Measurements from ENCODE around the gene SECISBP2. TPM values are rescaled to one million over a fixed set of nuclear protein-coding genes. Genes with fewer than 3 reads are reported as not detected.

Gene SECISBP2
- total RNA-seq, 1 donor from 2014 or later: 78.0 TPM

GRCh38 chr9:89397471-89397870 is 79.2 kb downstream of the SECISBP2 start:
- Mint-ChIP-seq H3K9me3 (no peaks in the 10 kb centered on the region), H3K27me3 (ENCODE audit: low read depth) (no peaks in the 10 kb centered on the region), H3K36me3 (peaks cover 23% of the 10 kb centered on the region), H3K4me3 (no peak overlapping the region), H3K4me1 (no peaks in the 10 kb centered on the region), H3K27ac (no peak overlapping the region)
- TF ChIP-seq CTCF (IDR thresholded peaks at IDR 0.05; ENCODE audit: unreplicated experiment): no peak
- no peak for DNase-seq (ENCODE audit: low spot score in 2 of 2, unreplicated experiment in 2 of 2)

GRCh38 chr9:89398621-89399020 is 80.3 kb downstream of the SECISBP2 start:
- Mint-ChIP-seq H3K27ac (no peak overlapping the region), H3K9me3 (no peaks in the 10 kb centered on the region), H3K36me3 (peaks cover 12% of the 10 kb centered on the region), H3K27me3 (ENCODE audit: low read depth) (no peaks in the 10 kb centered on the region), H3K4me1 (no peaks in the 10 kb centered on the region), H3K4me3 (no peak overlapping the region)
- no peak for TF ChIP-seq CTCF (IDR thresholded peaks at IDR 0.05; ENCODE audit: unreplicated experiment)
- DNase-seq (ENCODE audit: low spot score in 2 of 2, unreplicated experiment in 2 of 2): no peak

GRCh38 chr9:89400403-89401116 is 82.3 kb downstream of the SECISBP2 start:
- no peak for DNase-seq (ENCODE audit: low spot score in 2 of 2, unreplicated experiment in 2 of 2)
- no peaks in the 10 kb centered on the region for H3K4me1 Mint-ChIP-seq
- H3K27ac Mint-ChIP-seq: no peak overlapping the region
- no peak for TF ChIP-seq CTCF (IDR thresholded peaks at IDR 0.05; ENCODE audit: unreplicated experiment)
- H3K27me3 Mint-ChIP-seq (ENCODE audit: low read depth): no peaks in the 10 kb centered on the region
- H3K36me3 Mint-ChIP-seq: peaks cover 6% of the 10 kb centered on the region
- H3K4me3 Mint-ChIP-seq: no peak overlapping the region
- H3K9me3 Mint-ChIP-seq: no peaks in the 10 kb centered on the region

- no peak for DNase-seq (ENCODE audit: low spot score in 2 of 2, unreplicated experiment in 2 of 2)
- Mint-ChIP-seq H3K36me3 (peaks cover 10% of the 10 kb centered on the region), H3K9me3 (peaks cover 6% of the 10 kb centered on the region), H3K4me1 (no peaks in the 10 kb centered on the region), H3K27ac (no peak overlapping the region), H3K27me3 (ENCODE audit: low read depth) (no peaks in the 10 kb centered on the region), H3K4me3 (no peak overlapping the region)
- TF ChIP-seq CTCF (IDR thresholded peaks at IDR 0.05; ENCODE audit: unreplicated experiment): no peak
Measured at GRCh38 chr9:89402695-89403427, 84.6 kb downstream of the SECISBP2 start.

- H3K4me1 Mint-ChIP-seq: no peaks in the 10 kb centered on the region
- no peak for TF ChIP-seq CTCF (IDR thresholded peaks at IDR 0.05; ENCODE audit: unreplicated experiment)
- peaks cover 10% of the 10 kb centered on the region for H3K36me3 Mint-ChIP-seq
- H3K9me3 Mint-ChIP-seq: peaks cover 6% of the 10 kb centered on the region
- no peaks in the 10 kb centered on the region for H3K27me3 Mint-ChIP-seq (ENCODE audit: low read depth)
- DNase-seq (ENCODE audit: low spot score in 2 of 2, unreplicated experiment in 2 of 2): no peak
- H3K4me3 Mint-ChIP-seq: no peak overlapping the region
- H3K27ac Mint-ChIP-seq: no peak overlapping the region
Measured at GRCh38 chr9:89404074-89404473, 85.8 kb downstream of the SECISBP2 start.

All from mesothelial cell of epicardium (in vitro differentiated cells).